Activated CD4-positive, alpha-beta T cell treated with anti-CD3 and anti-CD28 coated beads for 36 hours (primary cell): ENCODE measurements around the gene UFD1. TPM values are rescaled to one million over a fixed set of nuclear protein-coding genes. Genes with fewer than 3 reads are reported as not detected.
"Not testable (repeated sequence)": the region's sequence is repeated elsewhere in the genome, so short reads cannot be mapped to it uniquely, and the experiment has no call there.

Experiments used
- ATAC-seq: fragments of 200-7000 bp; cut with Tn5 transposase; one replicate; pipeline ENCODE4 v1.10.0; 2021; ENCODE audit warnings: mild to moderate bottlenecking, moderate library complexity
- CTCF ChIA-PET: fragments of 350-600 bp; sonication (Branson Sonifier 250); formaldehyde crosslinking; loops from one replicate; lab custom pipeline; 2021; ENCODE audit warnings: antibody characterized with exemption; lab: Charles Lee
- POLR2A ChIA-PET: fragments of 350-600 bp; sonication (Branson Sonifier 250); formaldehyde crosslinking; loops from one replicate; lab custom pipeline; 2021; ENCODE audit warnings: antibody characterized with exemption, inconsistent platforms; lab: Charles Lee
- DNase-seq: peaks from one replicate; pipeline ENCODE4 v3.0.0-alpha.2; 2020
- H3K27ac Mint-ChIP-seq: one replicate; pipeline ENCODE4 v1.8.0; 2021; ENCODE audit warnings: mixed read lengths
- H3K27me3 Mint-ChIP-seq: one replicate; pipeline ENCODE4 v1.8.0; 2021; ENCODE audit warnings: mixed read lengths
- H3K36me3 Mint-ChIP-seq: one replicate; pipeline ENCODE4 v1.8.0; 2021; ENCODE audit warnings: low read depth, mixed read lengths
- H3K4me1 Mint-ChIP-seq: one replicate; pipeline ENCODE4 v1.8.0; 2021; ENCODE audit warnings: mixed read lengths
- H3K4me3 Mint-ChIP-seq: one replicate; pipeline ENCODE4 v1.8.0; 2021; ENCODE audit warnings: mild to moderate bottlenecking, moderate library complexity, mixed read lengths
- H3K9me3 Mint-ChIP-seq: one replicate; pipeline ENCODE4 v1.8.0; 2021; ENCODE audit warnings: low read depth, mixed read lengths
- intact Hi-C, 2 experiments: fragments of 100-400 bp; cut with DNase I in 1 of 2; cut with micrococcal nuclease in 1 of 2; formaldehyde crosslinking; loops; one replicate each; pipeline versions ENCODE4 v1.14.2 to v1.15.1; 2022 to 2024; cut with DNase I, micrococcal nuclease
- total RNA-seq, 2 experiments: library from RNA; stranded (reverse); gene quantifications; one replicate each; pipeline ENCODE4 v1.2.3, GENCODE V29; 2021

UFD1 gene
- total RNA-seq, 2 experiments from 2014 or later: 78.4 to 109 TPM

- ATAC-seq, H3K9me3 Mint-ChIP-seq, H3K27me3 Mint-ChIP-seq, DNase-seq, intact Hi-C loops, H3K27ac Mint-ChIP-seq, H3K4me3 Mint-ChIP-seq: not testable (repeated sequence)
- Mint-ChIP-seq H3K4me1 (peaks cover 18% of the 10 kb centered on the region), H3K36me3 (peaks cover 17% of the 10 kb centered on the region)
- ChIA-PET CTCF (interaction anchor here (0.7 to 1.3 kb wide), 3 partner anchors 9 to 674 kb away, joined by 3 read pairs; partner anchors contain the start of gene C22orf39), POLR2A (interaction anchor here (0.9 kb wide), 1 partner anchor 12 kb away, joined by 5 read pairs; no protein-coding TSS in a partner anchor)
Measured at GRCh38 chr22:19436444-19437161, 42.4 kb downstream of the UFD1 start.

- H3K27me3 Mint-ChIP-seq: no peaks in the 10 kb centered on the region
- H3K36me3 Mint-ChIP-seq: peaks cover 19% of the 10 kb centered on the region
- CTCF ChIA-PET: interaction anchor here (1.0 kb wide), 1 partner anchor 10 kb away, joined by 3 read pairs; no protein-coding TSS in a partner anchor
- intact Hi-C loops: loop anchor here in 1 of 2 experiments (5.0 kb wide), 1 partner anchor 258 kb away; the partner anchor contains the start of gene SLC25A1
- POLR2A ChIA-PET: interaction anchor here (0.6 kb wide), 1 partner anchor 10 kb away, joined by 3 read pairs; no protein-coding TSS in a partner anchor
- peaks cover 24% of the 10 kb centered on the region for H3K4me1 Mint-ChIP-seq
- DNase-seq: no peak
- no peaks in the 10 kb centered on the region for H3K9me3 Mint-ChIP-seq
- ATAC-seq: no peak
- no peak overlapping the region for H3K4me3 Mint-ChIP-seq
- H3K27ac Mint-ChIP-seq: no peak overlapping the region
Measured at GRCh38 chr22:19434829-19435580, 44.0 kb downstream of the UFD1 start.

GRCh38 chr22:19434401-19434800 is 44.6 kb downstream of the UFD1 start:
- intact Hi-C loops: loop anchor here in 1 of 2 experiments (5.0 kb wide), 1 partner anchor 257 kb away; the partner anchor contains the start of gene SLC25A1
- ChIA-PET POLR2A (interaction anchor here (0.6 kb wide), 1 partner anchor 53 kb away, joined by 3 read pairs; no protein-coding TSS in a partner anchor), CTCF (interaction anchor here (0.7 to 1.0 kb wide), 3 partner anchors 8 to 12 kb away, joined by 3 to 4 read pairs (median 4); no protein-coding TSS in a partner anchor)
- H3K27me3 Mint-ChIP-seq: no peaks in the 10 kb centered on the region
- H3K4me3 Mint-ChIP-seq: no peak overlapping the region
- peaks cover 22% of the 10 kb centered on the region for H3K36me3 Mint-ChIP-seq
- DNase-seq: no peak
- no peaks in the 10 kb centered on the region for H3K9me3 Mint-ChIP-seq
- peaks cover 30% of the 10 kb centered on the region for H3K4me1 Mint-ChIP-seq
- H3K27ac Mint-ChIP-seq: peak overlapping the region; percentile 35
- no peak for ATAC-seq

- Mint-ChIP-seq H3K36me3 (peaks cover 24% of the 10 kb centered on the region), H3K4me3 (peak within 1 kb of the TSS; percentile 75), H3K27me3 (no peaks in the 10 kb centered on the region), H3K27ac (peak within 1 kb of the TSS; percentile 96), H3K9me3 (no peaks in the 10 kb centered on the region), H3K4me1 (peaks cover 43% of the 10 kb centered on the region)
- CTCF ChIA-PET: interaction anchor here (1.0 kb wide), 2 partner anchors 46 to 52 kb away, joined by 3 read pairs; no protein-coding TSS in a partner anchor
- DNase-seq: peak; percentile 94
- ATAC-seq: peak; percentile 86
- POLR2A ChIA-PET: interaction anchor here (0.6 to 1.8 kb wide), 5 partner anchors 13 to 47 kb away, joined by 3 to 8 read pairs (median 5); partner anchors contain the start of genes C22orf39 and CDC45
- intact Hi-C loops: loop anchor here (1.0 to 5.0 kb wide), 8 partner anchors 15 to 685 kb away; partner anchors contain the start of genes C22orf39 (in 2 of the 2), CDC45 (in 2 of the 2), SLC25A1 (in 2 of the 2) and UFD1 (in 2 of the 2)
Measured at GRCh38 chr22:19432133-19432851, 46.7 kb downstream of the UFD1 start, which contains the start of gene MRPL40. Gene MRPL40, plus strand, starts transcription at chr22:19432545. Its CDS starts 10 bp downstream, at chr22:19432555.

DNA sequence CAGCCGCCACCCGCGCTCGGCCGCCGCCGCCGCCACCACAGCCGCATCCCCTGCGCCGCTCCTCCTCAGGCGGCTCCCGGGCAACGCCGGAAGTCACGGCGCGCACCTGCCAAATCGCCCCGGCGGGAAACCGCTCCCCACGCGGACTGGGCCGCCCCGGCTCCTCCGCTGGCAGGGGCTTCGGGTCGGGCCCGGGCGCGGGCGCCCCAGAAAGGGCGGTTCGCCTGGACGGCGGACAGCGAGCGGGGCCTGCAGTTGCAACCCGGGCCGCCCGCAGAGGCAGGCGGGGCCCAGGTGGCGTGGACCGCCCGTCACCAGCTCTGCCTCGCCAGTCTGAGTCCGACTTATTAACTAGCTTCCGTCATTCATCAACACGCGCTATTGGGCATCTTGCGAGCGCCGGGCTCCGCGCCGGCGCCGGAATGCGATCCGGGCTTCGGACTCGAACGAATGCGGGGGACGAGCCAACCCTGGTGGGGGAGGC is 47.3 kb downstream of the UFD1 start, which contains the start of gene HIRA:
Gene HIRA (minus strand): TSS at position 85 of the 484 bp plus-strand sequence. CDS start 257 bp downstream, outside the sequence.
- no peaks in the 10 kb centered on the region for H3K9me3 Mint-ChIP-seq
- CTCF ChIA-PET: interaction anchor here (1.0 kb wide), 1 partner anchor 47 kb away, joined by 3 read pairs; no protein-coding TSS in a partner anchor
- peak; percentile 61 for ATAC-seq
- H3K4me3 Mint-ChIP-seq: peak within 1 kb of the TSS; percentile 75
- peaks cover 48% of the 10 kb centered on the region for H3K4me1 Mint-ChIP-seq
- peak within 1 kb of the TSS; percentile 96 for H3K27ac Mint-ChIP-seq
- DNase-seq: peak; percentile 90
- no peaks in the 10 kb centered on the region for H3K27me3 Mint-ChIP-seq
- POLR2A ChIA-PET: interaction anchor here (0.6 to 1.8 kb wide), 7 partner anchors 8 to 48 kb away, joined by 3 to 8 read pairs (median 3); partner anchors contain the start of genes C22orf39 and CDC45
- peaks cover 24% of the 10 kb centered on the region for H3K36me3 Mint-ChIP-seq
- intact Hi-C loops: loop anchor here (1.0 to 5.0 kb wide), 9 partner anchors 16 to 686 kb away; partner anchors contain the start of genes C22orf39 (in 2 of the 2), CDC45 (in 2 of the 2), SLC25A1 (in 2 of the 2) and UFD1 (in 2 of the 2)

DNA sequence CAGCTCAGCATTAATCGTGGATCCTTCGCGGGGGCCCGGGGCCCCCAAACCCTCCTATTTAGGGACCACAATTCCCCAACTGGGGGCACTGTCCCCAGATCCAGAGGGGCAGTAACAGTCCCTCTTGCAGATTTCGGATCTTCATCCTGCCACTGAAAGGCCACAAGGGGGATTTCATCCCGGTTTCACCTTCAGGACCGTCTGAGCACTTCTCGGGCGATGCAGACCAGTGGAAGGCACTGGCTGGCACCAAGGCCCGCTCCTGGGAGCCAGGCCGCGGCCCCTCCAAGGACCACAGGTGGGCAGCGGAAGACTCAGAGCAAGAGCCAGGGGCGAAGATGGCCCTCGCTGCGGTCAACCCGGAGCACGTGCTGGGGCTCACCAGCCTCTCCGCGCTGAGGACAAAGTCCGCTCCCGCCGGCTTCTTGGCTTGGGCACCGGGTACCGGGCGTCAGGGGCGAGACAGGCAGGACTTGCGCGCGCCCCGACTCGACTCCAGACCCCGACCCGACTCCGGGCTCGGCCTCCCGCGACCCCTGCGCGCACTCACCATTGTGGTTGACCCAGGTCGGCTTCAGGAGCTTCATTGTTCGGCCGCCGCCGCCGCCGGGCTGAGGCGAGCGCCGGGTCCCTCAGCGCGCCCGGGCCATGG is 48.0 kb downstream of the UFD1 start:
- Mint-ChIP-seq H3K27ac (peak overlapping the region; percentile 86), H3K27me3 (no peaks in the 10 kb centered on the region), H3K4me3 (peak overlapping the region; percentile 75), H3K9me3 (no peaks in the 10 kb centered on the region), H3K36me3 (peaks cover 25% of the 10 kb centered on the region), H3K4me1 (peaks cover 54% of the 10 kb centered on the region)
- intact Hi-C loops: loop anchor here (1.0 to 5.0 kb wide), 2 partner anchors 254 to 287 kb away; partner anchors contain the start of genes ESS2 (in 1 of the 2) and SLC25A1 (in 1 of the 2)
- ATAC-seq: no peak
- ChIA-PET POLR2A (interaction anchor here (0.6 to 1.8 kb wide), 6 partner anchors 8 to 49 kb away, joined by 3 to 8 read pairs (median 4); partner anchors contain the start of genes C22orf39 and CDC45), CTCF (interaction anchor here (0.5 to 1.1 kb wide), 4 partner anchors 11 to 47 kb away, joined by 3 read pairs; no protein-coding TSS in a partner anchor)
- peak; percentile 45 for DNase-seq

DNA sequence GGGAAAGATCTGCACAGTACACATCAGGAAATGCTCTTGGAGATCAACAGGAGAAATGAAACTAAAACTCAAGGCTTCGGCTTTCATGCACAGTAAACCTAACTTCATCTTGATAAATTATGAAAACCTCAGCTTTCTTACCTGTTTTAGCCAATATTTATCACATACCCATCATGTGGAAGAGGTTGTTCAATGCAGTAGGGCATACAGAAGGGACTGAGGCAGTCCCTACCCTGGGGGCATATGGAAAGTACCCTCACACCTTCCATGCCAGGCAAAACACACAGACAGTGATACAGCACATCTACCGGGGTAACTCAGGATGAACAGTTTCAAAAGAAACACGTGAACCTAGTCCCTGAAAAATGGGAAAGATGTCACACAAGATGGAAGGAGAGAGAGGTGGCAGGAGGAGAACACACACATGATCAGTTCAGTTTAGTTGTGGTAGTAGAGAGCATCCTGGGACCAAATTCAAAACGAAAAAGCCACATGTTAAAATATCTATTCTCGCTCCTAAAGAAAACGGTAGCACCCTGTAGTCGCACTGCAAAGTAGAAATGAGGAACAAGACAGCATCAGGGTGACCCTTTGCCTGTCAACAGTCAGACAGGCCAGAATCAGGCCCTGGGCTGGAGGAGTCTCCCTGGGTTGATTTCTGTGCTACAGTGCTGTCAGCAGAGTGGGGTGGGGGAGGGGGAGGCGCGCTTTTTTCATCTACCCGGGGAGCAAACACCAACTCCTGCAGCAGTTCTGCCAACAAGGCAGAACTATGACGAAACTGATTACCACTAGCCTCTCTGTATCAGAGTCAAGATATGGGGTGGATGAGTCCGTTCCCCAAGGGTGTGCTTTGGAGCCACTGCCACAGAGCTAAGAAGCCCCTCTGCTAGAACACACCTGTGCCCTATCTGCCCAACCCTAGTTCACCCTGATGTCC is 48.8 kb downstream of the UFD1 start:
- ATAC-seq: peak; percentile 6
- intact Hi-C loops: loop anchor here in 1 of 2 experiments (5.0 kb wide), 1 partner anchor 253 kb away; the partner anchor contains the start of gene SLC25A1
- Mint-ChIP-seq H3K4me1 (peaks cover 56% of the 10 kb centered on the region), H3K27me3 (no peaks in the 10 kb centered on the region), H3K4me3 (peak overlapping the region; percentile 75), H3K9me3 (no peaks in the 10 kb centered on the region), H3K27ac (peak overlapping the region; percentile 86), H3K36me3 (peaks cover 23% of the 10 kb centered on the region)
- POLR2A ChIA-PET: no interaction called here
- CTCF ChIA-PET: interaction anchor here (0.5 to 1.1 kb wide), 3 partner anchors 12 to 24 kb away, joined by 3 read pairs; no protein-coding TSS in a partner anchor
- DNase-seq: peak; percentile 71

DNA sequence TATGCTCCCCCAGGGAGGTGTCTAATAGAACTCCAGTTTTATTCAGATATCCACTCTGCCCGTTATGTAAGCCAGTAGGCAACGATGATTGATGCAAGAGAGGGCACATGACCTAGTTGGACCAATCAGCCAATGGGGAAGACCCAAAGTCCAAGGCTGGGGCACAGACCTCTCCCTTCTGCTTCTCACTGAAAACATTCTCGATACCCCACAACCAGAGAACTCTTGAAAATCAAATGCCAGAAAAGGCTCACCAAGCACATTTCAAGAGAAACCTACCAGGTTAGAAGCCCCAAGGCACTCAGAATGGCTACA is 54.9 kb downstream of the UFD1 start:
- H3K27ac Mint-ChIP-seq: no peak overlapping the region
- H3K4me3 Mint-ChIP-seq: no peak overlapping the region
- CTCF ChIA-PET: interaction anchor here (0.8 kb wide), 1 partner anchor 311 kb away, joined by 3 read pairs; no protein-coding TSS in a partner anchor
- H3K36me3 Mint-ChIP-seq: peaks cover 14% of the 10 kb centered on the region
- H3K4me1 Mint-ChIP-seq: peaks cover 74% of the 10 kb centered on the region
- H3K9me3 Mint-ChIP-seq: no peaks in the 10 kb centered on the region
- intact Hi-C loops: no loop called here
- no peak for DNase-seq
- no peak for ATAC-seq
- H3K27me3 Mint-ChIP-seq: no peaks in the 10 kb centered on the region
- POLR2A ChIA-PET: no interaction called here
